Heart left ventricle (tissue), 13 donors: ENCODE results near the gene ERBIN.

Source experiments
- CTCF ChIP-seq, 12 donors: fragments of 200-600 bp; sonication (generic) in 4 of 12; IDR thresholded peaks; one replicate each; pipeline versions ENCODE4 v1.5.0 to v1.8.0; 2018 to 2022; ENCODE audit warnings: antibody characterized with exemption in 12 of 12, mild to moderate bottlenecking in 5 of 12
- POLR2A ChIP-seq, 2 donors: fragments of 450-650 bp; IDR thresholded peaks; one replicate each; pipeline ENCODE4 v1.6.1; 2017; ENCODE audit warnings: antibody characterized with exemption in 2 of 2, mild to moderate bottlenecking in 2 of 2, moderate library complexity in 2 of 2
- donor health status: ischemic (EF 13 %, LVEDD 7.1; RV severe dilation, severe dysfunction).
- donor health status: DM: no; HTN: yes; CAD: no.
- donor health status: DM: no; HTN: no; CAD: no.
- donor health status: ischemic (EF 25% LVEDD 6.9; RV normal size, moderate dysfunction).
- donor health status: ischemic (EF 25% LVEDD 5.7; RV mildly dilated, moderate dysfunction).
- donor health status: ischemic (EF 35%, LVEDD 5.7; RV mildly dilated, moderate dysfunction).
- donor health status: nonischemic (EF 11% LVEDD 7.7; RV severe dilation, severe dysfunction).
- donor health status: DM: yes; HTN: yes; CAD: no.
- donor health status: PGD.
- donor health status: ischemic (EF 29% LVEDD 5.4; RV normal size, mild dysfunction).
- donor health status: nonischemic (EF 23%, LVEDD 6.1; RV moderate dilation, normal function).

- no peak for TF ChIP-seq POLR2A (IDR thresholded peaks at IDR 0.05)
- TF ChIP-seq CTCF (IDR thresholded peaks at IDR 0.05), result no peak
Measured at GRCh38 chr5:65913519-65913918, 12.9 kb upstream of the ERBIN start.
